Measurements from ENCODE around the gene TUSC2. TPM values are rescaled to one million over a fixed set of nuclear protein-coding genes. Genes with fewer than 3 reads are reported as not detected.

Gene TUSC2
- total and polyA plus RNA-seq, 9 of the 15 experiments (the other 6 are each of a cell fraction or from before 2014, with no cell fraction given): 2.8 to 67.5 (median 25.8) TPM

- peak overlapping the region; percentile 76 for H3K27ac ChIP-seq (ENCODE audit: extremely low read depth, low read depth, low read length)
- FAIRE-seq: peak; percentile 72
- H3K9ac ChIP-seq (ENCODE audit: insufficient read depth in 1 of 2, low read depth in 2 of 2, low read length in 2 of 2): peak overlapping the region; percentile 66 to 97
- ChIA-PET CTCF (ENCODE audit: low intra/inter-chr PET ratio) (interaction anchor here (0.7 kb wide), 1 partner anchor 368 kb away, joined by 3 read pairs; no protein-coding TSS in a partner anchor), POLR2A (interaction anchor here (1.1 to 1.5 kb wide), 2 partner anchors 11 to 30 kb away, joined by 3 to 8 read pairs; partner anchors contain the start of gene TUSC2)
- in situ Hi-C loops (cut with MboI) (no loop called here), intact Hi-C loops (cut with micrococcal nuclease) (loop anchor here (2.0 kb wide), 1 partner anchor 31 kb away; the partner anchor contains the start of gene TUSC2)
- H3K79me2 ChIP-seq (ENCODE audit: control insufficient read depth, insufficient read depth, low read length): peaks cover 46% of the 10 kb centered on the region
- TSS peak; percentile 40 for BruUV-seq (replicated peaks)
- WGBS (ENCODE audit: insufficient coverage, low coverage, missing lambda C conversion rate): 4% methylated on average over 9 of the region's 9 CpGs
- peak overlapping the region; percentile 86 for H3K4me2 ChIP-seq (ENCODE audit: insufficient read depth, low read length)
- no peaks in the 10 kb centered on the region for H3K27me3 ChIP-seq (ENCODE audit: control insufficient read depth in 2 of 2, insufficient read depth in 2 of 2, low read length in 2 of 2)
- ATAC-seq: no peak
- H4K20me1 ChIP-seq (replicated peaks; ENCODE audit: control insufficient read depth, insufficient read depth, low read length): no peaks in the 10 kb centered on the region
- H3K4me1 ChIP-seq (replicated peaks in 1 of 2; ENCODE audit: control insufficient read depth in 2 of 2, insufficient read depth in 2 of 2, low read length in 2 of 2): peaks cover 21 to 70% of the 10 kb centered on the region in 2 experiments; a peak in 4 of 5 replicates
- H3K9me1 ChIP-seq (ENCODE audit: control insufficient read depth, insufficient read depth, low read length): no peaks in the 10 kb centered on the region
- H3K4me3 ChIP-seq: peak overlapping the region; percentile 83
- peak in 2 of 4 experiments; percentile 36 to 54 for DNase-seq (ENCODE audit: extremely low read depth in 1 of 4, low spot score in 3 of 4)
- no peak overlapping the region; the same call in 1 of the 2 replicates for H2AFZ ChIP-seq (ENCODE audit: low read depth, low read length)
- no peaks in the 10 kb centered on the region for H3K9me3 ChIP-seq (replicated peaks; ENCODE audit: control insufficient read depth, insufficient read depth, low read depth, low read length)
- peaks cover 19% of the 10 kb centered on the region; the same call in 2 of the 3 replicates for H3K36me3 ChIP-seq (ENCODE audit: control insufficient read depth, insufficient read depth, low read length)
- TF ChIP-seq EP300 (IDR thresholded peaks at IDR 0.05; ENCODE audit: low read length) (peak; percentile 43), MBD2 (IDR thresholded peaks at IDR 0.05; ENCODE audit: borderline replicate concordance, low read depth) (0 out of 2 replicates have a peak, but pooled peaks have one; percentile 2), BDP1 (IDR thresholded peaks at IDR 0.05; ENCODE audit: insufficient read depth, insufficient read length) (no peak), WHSC1 (IDR thresholded peaks at IDR 0.05; ENCODE audit: low read length) (no peak), CTCF (IDR thresholded peaks at IDR 0.05 in 2 of 3, conservative IDR thresholded peaks at IDR 0.05 in 1 of 3; ENCODE audit: insufficient read depth in 2 of 3, low read depth in 1 of 3, low read length in 3 of 3) (0 out of 6 replicates have a peak, but pooled peaks of 1 of the 3 experiments have one; percentile 30), ETV1 (tag; conservative IDR thresholded peaks at IDR 0.05; ENCODE audit: low read depth) (0 out of 2 replicates have a peak, but pooled peaks have one; percentile 21), PRDM10 (IDR thresholded peaks at IDR 0.05; ENCODE audit: partially characterized antibody) (peak; percentile 6), CBFA2T3 (IDR thresholded peaks at IDR 0.05) (peak; percentile 19; the same call in 1 of the 2 replicates), USF2 (CRISPR knock-in tag; IDR thresholded peaks at IDR 0.05) (no peak)
Observed at GRCh38 chr3:50297896-50298725, 29.9 kb downstream of the TUSC2 start.
